ENCODE data around the gene S100P. TPM values are rescaled to one million over a fixed set of nuclear protein-coding genes. Genes with fewer than 3 reads are reported as not detected.

Gene S100P
- total RNA-seq, 2 donors from 2014 or later = 0.35 TPM; not detected in 1

- Histone ChIP-seq H3K36me3 (no peaks in the 10 kb centered on the region), H3K4me1 (peaks cover 0 to 23% of the 10 kb centered on the region in 2 donors), H3K27ac (peak overlapping the region; percentile 69 to 82), H3K9me3 (no peaks in the 10 kb centered on the region), H3K4me3 (no peak overlapping the region), H3K27me3 (no peaks in the 10 kb centered on the region)
- TF ChIP-seq CTCF (IDR thresholded peaks at IDR 0.05) = no peak
- peak; percentile 86 for DNase-seq (ENCODE audit: low spot score)
These were observed 39.0 kb downstream of the S100P start for GRCh38 chr4:6732441-6733357.

- no peak for DNase-seq (ENCODE audit: low spot score)
- TF ChIP-seq CTCF (IDR thresholded peaks at IDR 0.05) = no peak
- Histone ChIP-seq H3K4me1 (peaks cover 0 to 23% of the 10 kb centered on the region in 2 donors), H3K4me3 (no peak overlapping the region), H3K9me3 (no peaks in the 10 kb centered on the region), H3K27ac (peak overlapping the region; percentile 69 to 82), H3K27me3 (no peaks in the 10 kb centered on the region), H3K36me3 (no peaks in the 10 kb centered on the region)
These were observed 39.9 kb downstream of the S100P start for GRCh38 chr4:6733358-6734164.

GRCh38 chr4:6734165-6734786 is 40.6 kb downstream of the S100P start:
- Histone ChIP-seq H3K36me3 (no peaks in the 10 kb centered on the region), H3K9me3 (no peaks in the 10 kb centered on the region), H3K27ac (no peak overlapping the region), H3K4me3 (no peak overlapping the region), H3K27me3 (no peaks in the 10 kb centered on the region), H3K4me1 (peaks cover 0 to 23% of the 10 kb centered on the region in 2 donors)
- no peak for DNase-seq (ENCODE audit: low spot score)
- TF ChIP-seq CTCF (IDR thresholded peaks at IDR 0.05) = no peak

GRCh38 chr4:6739920-6740319 is 46.2 kb downstream of the S100P start:
- no peaks in the 10 kb centered on the region for H3K9me3 ChIP-seq
- no peak for DNase-seq (ENCODE audit: low spot score)
- H3K36me3 ChIP-seq = no peaks in the 10 kb centered on the region

More at GRCh38 chr4:6739920-6740319, 46.2 kb downstream of the S100P start:
- Histone ChIP-seq H3K4me1 (no peaks in the 10 kb centered on the region), H3K27me3 (no peaks in the 10 kb centered on the region), H3K4me3 (no peak overlapping the region), H3K27ac (no peak overlapping the region)
- TF ChIP-seq CTCF (IDR thresholded peaks at IDR 0.05) = no peak
